Activated CD8-positive, alpha-beta T cell treated with anti-CD3 and anti-CD28 coated beads, Interleukin-2, amount 10 ng/mL, durations not matched to agents 7 days and 5 days (primary cell): Measurements from ENCODE around the gene FGF8. TPM values are rescaled to one million over a fixed set of nuclear protein-coding genes. Genes with fewer than 3 reads are reported as not detected.

Source experiments
- ATAC-seq: fragments of 150-1000 bp; cut with Tn5 transposase; one replicate; pipeline ENCODE4 v1.10.0; 2021; ENCODE audit warnings: moderate library complexity
- CTCF ChIA-PET: fragments of 350-600 bp; sonication (Branson Sonifier 250); formaldehyde crosslinking; loops from one replicate; lab custom pipeline; 2021; ENCODE audit warnings: antibody characterized with exemption; lab: Charles Lee
- POLR2A ChIA-PET: fragments of 350-600 bp; sonication (Branson Sonifier 250); formaldehyde crosslinking; loops from one replicate; lab custom pipeline; 2021; ENCODE audit warnings: antibody characterized with exemption; lab: Charles Lee
- DNase-seq: peaks from one replicate; pipeline ENCODE4 v3.0.0-alpha.2; 2020
- H3K27ac Mint-ChIP-seq: one replicate; pipeline ENCODE4 v1.8.0; 2021; ENCODE audit warnings: mild to moderate bottlenecking, mixed read lengths
- H3K27me3 Mint-ChIP-seq: one replicate; pipeline ENCODE4 v1.8.0; 2021; ENCODE audit warnings: low read depth, mixed read lengths
- H3K36me3 Mint-ChIP-seq: one replicate; pipeline ENCODE4 v1.8.0; 2021; ENCODE audit warnings: low read depth, mixed read lengths
- H3K4me1 Mint-ChIP-seq: one replicate; pipeline ENCODE4 v1.8.0; 2021; ENCODE audit warnings: low read depth, mixed read lengths
- H3K4me3 Mint-ChIP-seq: one replicate; pipeline ENCODE4 v1.8.0; 2021; ENCODE audit warnings: mild to moderate bottlenecking, mixed read lengths
- H3K9me3 Mint-ChIP-seq: one replicate; pipeline ENCODE4 v1.8.0; 2022; ENCODE audit warnings: mixed read lengths; ENCODE audit not compliant: insufficient read depth
- total RNA-seq, 2 experiments: library from RNA; stranded (reverse); gene quantifications; one replicate each; pipeline ENCODE4 v1.2.3, GENCODE V29; 2021

Gene FGF8
- total RNA-seq, 2 experiments from 2014 or later: not detected

- peaks cover 19% of the 10 kb centered on the region for H3K27me3 Mint-ChIP-seq
- ATAC-seq (no peak), DNase-seq (no peak)
- ChIA-PET POLR2A (no interaction called here), CTCF (interaction anchor here (1.0 kb wide), 1 partner anchor 146 kb away, joined by 3 read pairs; no protein-coding TSS in a partner anchor)
- no peaks in the 10 kb centered on the region for H3K9me3 Mint-ChIP-seq
- H3K4me3 Mint-ChIP-seq: no peak overlapping the region
- no peak overlapping the region for H3K27ac Mint-ChIP-seq
- no peaks in the 10 kb centered on the region for H3K36me3 Mint-ChIP-seq
- H3K4me1 Mint-ChIP-seq: no peaks in the 10 kb centered on the region
Observed at GRCh38 chr10:101749047-101750016, 26.6 kb downstream of the FGF8 start.

- Mint-ChIP-seq H3K27ac (no peak overlapping the region), H3K27me3 (peaks cover 19% of the 10 kb centered on the region)
- POLR2A ChIA-PET: no interaction called here
Observed at GRCh38 chr10:101748496-101748895, 27.4 kb downstream of the FGF8 start.

DNA sequence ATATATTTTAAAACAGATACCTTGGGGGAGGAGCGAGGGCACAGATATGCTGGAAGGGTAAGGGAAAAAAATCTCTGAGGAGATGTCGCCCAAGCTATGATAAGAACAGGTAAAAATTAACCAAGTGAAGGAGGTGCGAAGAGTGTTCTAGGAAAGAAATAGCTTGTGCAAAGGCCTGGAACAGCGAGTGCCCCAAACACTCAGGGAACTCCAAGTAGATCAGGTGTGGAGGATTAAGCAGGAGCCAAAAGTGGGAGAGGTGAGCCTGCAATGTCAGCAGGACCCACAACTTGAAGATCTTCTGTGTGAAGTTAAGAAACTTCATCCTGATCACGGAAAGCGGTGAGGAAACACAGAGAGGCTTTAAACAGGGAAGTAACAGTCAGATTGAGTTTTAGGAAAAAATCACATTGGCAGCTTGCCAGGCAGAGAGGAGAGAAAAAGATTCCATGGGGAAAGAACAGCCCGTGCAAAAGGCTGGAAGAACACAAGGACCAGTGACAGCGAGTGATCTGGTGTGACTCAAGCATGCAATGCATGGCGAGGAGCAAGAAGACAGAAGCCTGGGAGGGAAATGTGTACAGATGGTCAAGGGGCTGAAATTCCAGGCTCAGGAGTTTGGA, 30.7 kb downstream of the FGF8 start:
- ChIA-PET CTCF (no interaction called here), POLR2A (no interaction called here)
- Mint-ChIP-seq H3K27ac (no peak overlapping the region), H3K9me3 (no peaks in the 10 kb centered on the region), H3K27me3 (peaks cover 22% of the 10 kb centered on the region), H3K36me3 (no peaks in the 10 kb centered on the region), H3K4me3 (no peak overlapping the region), H3K4me1 (no peaks in the 10 kb centered on the region)
- DNase-seq (no peak), ATAC-seq (no peak)

More at GRCh38 chr10:101748496-101748895, 27.4 kb downstream of the FGF8 start:
- H3K4me1 Mint-ChIP-seq: no peaks in the 10 kb centered on the region
- CTCF ChIA-PET: no interaction called here
- H3K9me3 Mint-ChIP-seq: no peaks in the 10 kb centered on the region
- no peak overlapping the region for H3K4me3 Mint-ChIP-seq
- DNase-seq (no peak), ATAC-seq (no peak)
- H3K36me3 Mint-ChIP-seq: no peaks in the 10 kb centered on the region

GRCh38 chr10:101744267-101744666, 31.6 kb downstream of the FGF8 start:
- no peak overlapping the region for H3K4me3 Mint-ChIP-seq
- H3K4me1 Mint-ChIP-seq: no peaks in the 10 kb centered on the region
- H3K9me3 Mint-ChIP-seq: no peaks in the 10 kb centered on the region
- no peak overlapping the region for H3K27ac Mint-ChIP-seq
- no peaks in the 10 kb centered on the region for H3K36me3 Mint-ChIP-seq
- DNase-seq (no peak), ATAC-seq (no peak)
- CTCF ChIA-PET: interaction anchor here (1.2 to 1.3 kb wide), 2 partner anchors 37 to 446 kb away, joined by 3 to 4 read pairs; no protein-coding TSS in a partner anchor
- POLR2A ChIA-PET: no interaction called here
- H3K27me3 Mint-ChIP-seq: peaks cover 22% of the 10 kb centered on the region

GRCh38 chr10:101741938-101742337, 34.0 kb downstream of the FGF8 start:
- H3K27me3 Mint-ChIP-seq: peaks cover 22% of the 10 kb centered on the region
- POLR2A ChIA-PET: no interaction called here
- H3K4me3 Mint-ChIP-seq: no peak overlapping the region
- H3K27ac Mint-ChIP-seq: no peak overlapping the region
- CTCF ChIA-PET: interaction anchor here (0.9 kb wide), 1 partner anchor 139 kb away, joined by 3 read pairs; no protein-coding TSS in a partner anchor
- H3K36me3 Mint-ChIP-seq: no peaks in the 10 kb centered on the region
- no peaks in the 10 kb centered on the region for H3K4me1 Mint-ChIP-seq
- H3K9me3 Mint-ChIP-seq: no peaks in the 10 kb centered on the region
- DNase-seq: no peak
- no peak for ATAC-seq

DNA sequence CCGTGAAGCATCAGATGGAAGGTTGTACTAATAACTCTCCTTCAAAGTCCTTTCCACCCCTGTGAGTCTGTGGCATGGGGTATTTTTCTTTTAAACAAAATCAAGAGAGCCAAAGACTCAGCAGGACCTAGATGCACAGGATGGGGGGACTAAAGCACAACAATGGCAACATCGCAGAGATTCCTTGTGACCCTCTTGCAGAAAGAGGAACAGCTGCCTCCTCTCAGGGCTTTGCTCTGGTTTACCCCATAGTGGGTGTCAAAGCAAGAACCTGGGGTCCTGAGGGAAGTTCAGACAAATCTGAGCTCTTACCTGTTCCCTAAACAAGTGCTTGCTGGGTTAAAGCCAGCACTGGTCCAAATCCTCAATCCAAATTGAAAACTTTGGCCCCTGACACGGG, 39.2 kb downstream of the FGF8 start:
- CTCF ChIA-PET: interaction anchor here (1.6 kb wide), 1 partner anchor 134 kb away, joined by 4 read pairs; no protein-coding TSS in a partner anchor
- no peak overlapping the region for H3K27ac Mint-ChIP-seq
- ATAC-seq: no peak

DNA sequence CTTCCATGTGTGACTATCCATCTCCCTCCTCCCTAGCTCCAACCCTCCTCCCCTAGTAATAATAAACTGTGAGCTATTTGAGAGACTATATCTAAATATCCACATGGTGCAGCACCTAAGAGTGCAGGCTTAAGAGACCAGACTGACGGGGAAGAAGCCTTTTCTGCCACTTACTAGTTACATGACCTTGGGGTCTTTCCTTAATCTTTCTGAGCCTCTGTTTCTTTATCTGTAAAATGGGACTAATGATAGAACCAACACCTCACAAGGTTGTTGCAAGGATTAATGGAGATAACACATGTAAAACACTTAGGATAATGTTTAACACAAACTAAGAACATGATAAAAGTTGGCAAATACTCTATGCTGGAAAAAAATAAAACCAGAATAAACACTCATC, 43.8 kb downstream of the FGF8 start:
- H3K4me3 Mint-ChIP-seq: no peak overlapping the region
- H3K27me3 Mint-ChIP-seq: peaks cover 20% of the 10 kb centered on the region
- ChIA-PET POLR2A (no interaction called here), CTCF (no interaction called here)
- DNase-seq (no peak), ATAC-seq (no peak)
- H3K9me3 Mint-ChIP-seq: no peaks in the 10 kb centered on the region
- no peaks in the 10 kb centered on the region for H3K36me3 Mint-ChIP-seq
- H3K27ac Mint-ChIP-seq: no peak overlapping the region
- no peaks in the 10 kb centered on the region for H3K4me1 Mint-ChIP-seq

More for the DNA sequence above, 39.2 kb downstream of the FGF8 start:
- Mint-ChIP-seq H3K9me3 (no peaks in the 10 kb centered on the region), H3K4me1 (no peaks in the 10 kb centered on the region), H3K27me3 (peaks cover 19% of the 10 kb centered on the region), H3K36me3 (no peaks in the 10 kb centered on the region), H3K4me3 (no peak overlapping the region)
- no peak for DNase-seq
- POLR2A ChIA-PET: no interaction called here

- Mint-ChIP-seq H3K36me3 (no peaks in the 10 kb centered on the region), H3K4me3 (no peak overlapping the region), H3K4me1 (no peaks in the 10 kb centered on the region), H3K9me3 (no peaks in the 10 kb centered on the region), H3K27me3 (peaks cover 28% of the 10 kb centered on the region), H3K27ac (no peak overlapping the region)
- POLR2A ChIA-PET: no interaction called here
- CTCF ChIA-PET: no interaction called here
- ATAC-seq: no peak
- no peak for DNase-seq
Observed at GRCh38 chr10:101726115-101726387, 49.9 kb downstream of the FGF8 start.

DNA sequence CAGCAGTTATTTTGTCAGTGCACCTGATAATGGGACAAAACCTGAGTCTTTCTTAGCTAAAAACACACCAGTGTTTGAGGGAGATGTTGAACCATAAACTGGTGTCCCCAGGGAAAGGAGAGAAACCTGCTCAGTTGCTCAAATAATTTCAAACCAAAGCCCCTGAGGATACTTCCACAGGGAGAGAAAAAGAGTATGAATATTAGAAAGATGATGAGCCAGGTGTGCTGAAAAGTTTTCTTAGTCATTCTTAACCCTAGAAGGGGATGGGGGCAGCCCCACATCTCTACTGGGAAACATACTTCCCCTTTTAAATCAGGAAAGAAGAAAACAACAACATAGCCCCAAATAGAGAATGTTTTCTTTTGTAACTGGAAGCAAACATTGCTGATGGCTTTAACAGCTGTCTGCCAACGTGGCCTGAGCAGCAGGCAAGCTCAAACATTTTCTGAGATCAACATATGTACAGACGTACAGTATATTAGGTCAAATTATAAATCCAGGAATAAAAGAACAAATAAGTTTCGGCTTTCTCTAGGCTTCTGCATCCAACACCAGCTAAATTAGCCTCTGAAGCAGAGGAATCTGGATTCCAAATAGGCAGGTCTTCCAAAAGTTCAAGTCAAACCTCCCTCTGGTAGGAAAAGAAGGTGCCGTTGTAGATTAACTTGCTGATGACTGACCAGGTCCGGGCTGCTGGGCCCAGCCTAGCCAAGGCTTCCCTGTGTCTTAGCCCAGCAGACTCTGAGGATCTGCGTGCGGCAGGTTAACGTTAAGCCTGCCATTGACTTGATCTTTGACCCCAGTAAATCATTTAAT, 50.4 kb downstream of the FGF8 start:
- ATAC-seq (no peak), DNase-seq (no peak)
- Mint-ChIP-seq H3K27ac (no peak overlapping the region), H3K27me3 (peaks cover 28% of the 10 kb centered on the region), H3K4me3 (no peak overlapping the region), H3K4me1 (no peaks in the 10 kb centered on the region), H3K9me3 (no peaks in the 10 kb centered on the region), H3K36me3 (no peaks in the 10 kb centered on the region)
- ChIA-PET POLR2A (no interaction called here), CTCF (no interaction called here)

GRCh38 chr10:101724446-101724845, 51.5 kb downstream of the FGF8 start:
- Mint-ChIP-seq H3K4me3 (no peak overlapping the region), H3K27me3 (peaks cover 30% of the 10 kb centered on the region), H3K4me1 (no peaks in the 10 kb centered on the region), H3K27ac (no peak overlapping the region), H3K9me3 (no peaks in the 10 kb centered on the region), H3K36me3 (no peaks in the 10 kb centered on the region)
- ChIA-PET CTCF (no interaction called here), POLR2A (no interaction called here)
- ATAC-seq: no peak
- no peak for DNase-seq

DNA sequence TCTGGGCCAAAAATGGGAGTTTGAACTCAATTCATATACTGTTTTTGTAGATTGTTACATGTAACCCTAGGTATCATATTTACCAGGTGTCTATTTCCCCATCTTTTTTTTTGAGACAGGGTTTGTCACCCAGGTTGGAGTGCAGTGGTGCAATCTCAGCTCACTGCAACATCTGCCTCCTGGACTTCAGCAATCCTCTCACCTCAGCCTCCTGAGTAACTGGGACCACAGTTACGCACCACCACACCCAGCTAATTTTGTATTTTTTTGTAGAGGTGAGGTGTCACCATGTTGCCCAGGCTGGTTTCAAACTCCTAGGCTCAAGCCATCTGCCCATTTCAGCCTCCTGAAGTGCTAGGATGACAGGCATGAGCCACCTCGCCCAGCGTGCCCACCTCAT, 52.7 kb downstream of the FGF8 start:
- no peaks in the 10 kb centered on the region for H3K36me3 Mint-ChIP-seq
- CTCF ChIA-PET: no interaction called here

More for the DNA sequence above, 52.7 kb downstream of the FGF8 start:
- Mint-ChIP-seq H3K4me1 (no peaks in the 10 kb centered on the region), H3K27ac (no peak overlapping the region), H3K27me3 (peaks cover 35% of the 10 kb centered on the region), H3K9me3 (no peaks in the 10 kb centered on the region), H3K4me3 (no peak overlapping the region)
- DNase-seq (no peak), ATAC-seq (no peak)
- POLR2A ChIA-PET: no interaction called here
